ENCODE data around the gene TUFT1. TPM values are rescaled to one million over a fixed set of nuclear protein-coding genes. Genes with fewer than 3 reads are reported as not detected.

The TUFT1 gene
- total RNA-seq, 2 donors from 2014 or later = 12.7 to 18.3 TPM

- 92 to 96% methylated on average over 1 of the region's 2 CpGs for WGBS, 2 experiments (ENCODE audit: insufficient coverage in 1 of 2, insufficient read length in 1 of 2)
- Histone ChIP-seq H3K36me3 (ENCODE audit: control insufficient read depth, insufficient read depth, low read length) (no peaks in the 10 kb centered on the region), H3K9me3 (ENCODE audit: control insufficient read depth, low read length) (no peaks in the 10 kb centered on the region), H3K4me1 (ENCODE audit: control insufficient read depth, insufficient read depth, low read length) (peaks cover 4% of the 10 kb centered on the region), H3K9ac (ENCODE audit: extremely low read depth, low read length, poor library complexity, severe bottlenecking) (no peak overlapping the region), H3K4me3 (ENCODE audit: low read length) (no peak overlapping the region), H3K27me3 (ENCODE audit: control insufficient read depth, insufficient read depth, low read length, poor library complexity, severe bottlenecking) (no peaks in the 10 kb centered on the region), H3K27ac (ENCODE audit: low read depth, low read length) (no peak overlapping the region)
- Mint-ChIP-seq H3K9me3 (no peaks in the 10 kb centered on the region), H3K4me3 (no peak overlapping the region), H3K27me3 (ENCODE audit: insufficient read depth) (no peaks in the 10 kb centered on the region), H3K36me3 (ENCODE audit: low read depth) (peaks cover 8% of the 10 kb centered on the region), H3K27ac (peak overlapping the region; percentile 37), H3K4me1 (peaks cover 25% of the 10 kb centered on the region)
- TF ChIP-seq CTCF (conservative IDR thresholded peaks at IDR 0.05) = no peak
- DNase-seq = no peak
These were observed 81.2 kb downstream of the TUFT1 start for GRCh38 chr1:151621351-151621750.

- Histone ChIP-seq H3K4me1 (ENCODE audit: control insufficient read depth, insufficient read depth, low read length) (no peaks in the 10 kb centered on the region), H3K9me3 (ENCODE audit: control insufficient read depth, low read length) (no peaks in the 10 kb centered on the region), H3K27me3 (ENCODE audit: control insufficient read depth, insufficient read depth, low read length, poor library complexity, severe bottlenecking) (no peaks in the 10 kb centered on the region), H3K27ac (ENCODE audit: low read depth, low read length) (no peak overlapping the region), H3K9ac (ENCODE audit: extremely low read depth, low read length, poor library complexity, severe bottlenecking) (no peak overlapping the region), H3K4me3 (ENCODE audit: low read length) (no peak overlapping the region), H3K36me3 (ENCODE audit: control insufficient read depth, insufficient read depth, low read length) (peaks cover 19% of the 10 kb centered on the region)
- Mint-ChIP-seq H3K4me1 (peaks cover 11% of the 10 kb centered on the region), H3K9me3 (no peaks in the 10 kb centered on the region), H3K27me3 (ENCODE audit: insufficient read depth) (no peaks in the 10 kb centered on the region), H3K27ac (no peak overlapping the region), H3K4me3 (no peak overlapping the region), H3K36me3 (ENCODE audit: low read depth) (peaks cover 17% of the 10 kb centered on the region)
- no peak for TF ChIP-seq CTCF (conservative IDR thresholded peaks at IDR 0.05)
- no peak for DNase-seq
- WGBS, 2 experiments (ENCODE audit: insufficient coverage in 1 of 2, insufficient read length in 1 of 2) = 93 to 100% methylated on average over 3 of the region's 3 CpGs
These were observed 84.7 kb downstream of the TUFT1 start for GRCh38 chr1:151624783-151625182.

GRCh38 chr1:151626740-151627334 is 86.7 kb downstream of the TUFT1 start:
- Mint-ChIP-seq H3K4me3 (no peak overlapping the region), H3K36me3 (ENCODE audit: low read depth) (peaks cover 18% of the 10 kb centered on the region), H3K27me3 (ENCODE audit: insufficient read depth) (no peaks in the 10 kb centered on the region), H3K4me1 (no peaks in the 10 kb centered on the region), H3K27ac (no peak overlapping the region), H3K9me3 (no peaks in the 10 kb centered on the region)
- no peak for DNase-seq
- Histone ChIP-seq H3K4me3 (ENCODE audit: low read length) (no peak overlapping the region), H3K9me3 (ENCODE audit: control insufficient read depth, low read length) (no peaks in the 10 kb centered on the region), H3K36me3 (ENCODE audit: control insufficient read depth, insufficient read depth, low read length) (peaks cover 22% of the 10 kb centered on the region), H3K27me3 (ENCODE audit: control insufficient read depth, insufficient read depth, low read length, poor library complexity, severe bottlenecking) (no peaks in the 10 kb centered on the region), H3K9ac (ENCODE audit: extremely low read depth, low read length, poor library complexity, severe bottlenecking) (no peak overlapping the region), H3K4me1 (ENCODE audit: control insufficient read depth, insufficient read depth, low read length) (no peaks in the 10 kb centered on the region), H3K27ac (ENCODE audit: low read depth, low read length) (no peak overlapping the region)
- TF ChIP-seq CTCF (conservative IDR thresholded peaks at IDR 0.05) = no peak
- WGBS, 2 experiments (ENCODE audit: insufficient coverage in 1 of 2, insufficient read length in 1 of 2) = 91 to 95% methylated on average over 2 of the region's 3 CpGs

All from endodermal cell (in vitro differentiated cells).